ENCODE measurements around the gene VIPR2. TPM values are rescaled to one million over a fixed set of nuclear protein-coding genes. Genes with fewer than 3 reads are reported as not detected.

VIPR2 gene
- total RNA-seq, 1 donor from 2014 or later, result not detected

DNA sequence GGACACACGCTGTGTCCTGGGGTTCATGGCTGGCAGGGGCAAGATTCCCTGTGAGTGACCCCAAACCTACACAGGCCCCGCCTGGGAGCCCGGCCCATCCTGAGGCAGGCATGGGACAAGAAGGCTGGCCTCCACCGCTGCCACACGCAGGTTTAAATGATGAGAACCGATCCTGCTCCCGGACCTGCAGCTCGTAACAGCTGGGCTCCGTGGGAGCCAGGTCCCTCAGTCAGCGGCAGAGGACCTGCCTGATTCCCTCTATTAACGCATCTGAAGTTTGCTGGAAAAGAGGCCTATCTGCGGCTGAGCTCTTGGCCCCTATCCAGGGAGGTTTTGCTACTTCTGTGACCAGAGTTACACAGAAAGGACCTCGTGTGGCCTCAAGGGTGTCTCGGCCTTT is 112.3 kb downstream of the VIPR2 start:
- no peaks in the 10 kb centered on the region for H3K36me3 ChIP-seq (ENCODE audit: control insufficient read depth, insufficient read depth, low read length)

DNA sequence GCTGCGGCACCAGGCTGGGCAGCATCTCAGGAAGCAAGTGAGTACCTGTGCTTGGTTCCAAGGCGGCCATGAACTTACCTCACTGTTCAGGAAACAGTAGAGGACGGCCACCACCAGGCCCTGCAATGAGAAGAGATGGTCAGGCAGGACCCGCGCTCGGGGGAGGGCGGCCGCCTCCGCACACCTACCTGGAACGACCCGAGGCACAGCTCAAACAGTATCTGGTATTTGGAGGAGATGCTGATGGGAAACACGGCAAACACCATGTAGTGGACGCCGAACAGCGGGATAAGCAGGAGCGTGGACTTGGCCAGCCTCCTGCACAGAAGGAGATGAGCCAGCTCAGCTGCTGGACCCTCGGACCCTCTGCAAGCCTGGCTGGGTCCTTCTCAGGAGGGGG is 112.9 kb downstream of the VIPR2 start:
- DNase-seq (ENCODE audit: low read depth), result no peak
- no peak for TF ChIP-seq CTCF (IDR thresholded peaks at IDR 0.05; ENCODE audit: insufficient read depth, low read length, severe bottlenecking)
- no peak overlapping the region for H3K4me3 ChIP-seq (ENCODE audit: low read depth, low read length)
- H3K27me3 ChIP-seq (ENCODE audit: control insufficient read depth, insufficient read depth, low read length), result no peaks in the 10 kb centered on the region
- no peaks in the 10 kb centered on the region for H3K36me3 ChIP-seq (ENCODE audit: control insufficient read depth, insufficient read depth, low read length)
- no peak for FAIRE-seq

More for the DNA sequence above, 112.3 kb downstream of the VIPR2 start:
- no peak for TF ChIP-seq CTCF (IDR thresholded peaks at IDR 0.05; ENCODE audit: insufficient read depth, low read length, severe bottlenecking)
- no peak overlapping the region for H3K4me3 ChIP-seq (ENCODE audit: low read depth, low read length)
- no peaks in the 10 kb centered on the region for H3K27me3 ChIP-seq (ENCODE audit: control insufficient read depth, insufficient read depth, low read length)
- DNase-seq (ENCODE audit: low read depth) (no peak), FAIRE-seq (no peak)

GRCh38 chr7:159031135-159031701 is 113.4 kb downstream of the VIPR2 start:
- no peak for FAIRE-seq

GRCh38 chr7:159030490-159031134 is 114.1 kb downstream of the VIPR2 start:
- no peak for DNase-seq (ENCODE audit: low read depth)
- Histone ChIP-seq H3K36me3 (ENCODE audit: control insufficient read depth, insufficient read depth, low read length) (no peaks in the 10 kb centered on the region), H3K27me3 (ENCODE audit: control insufficient read depth, insufficient read depth, low read length) (no peaks in the 10 kb centered on the region), H3K4me3 (ENCODE audit: low read depth, low read length) (peak overlapping the region; percentile 36)
- TF ChIP-seq CTCF (IDR thresholded peaks at IDR 0.05; ENCODE audit: insufficient read depth, low read length, severe bottlenecking), result peak; percentile 30
- no peak for FAIRE-seq

More at GRCh38 chr7:159031135-159031701, 113.4 kb downstream of the VIPR2 start:
- Histone ChIP-seq H3K27me3 (ENCODE audit: control insufficient read depth, insufficient read depth, low read length) (no peaks in the 10 kb centered on the region), H3K4me3 (ENCODE audit: low read depth, low read length) (peak overlapping the region; percentile 36), H3K36me3 (ENCODE audit: control insufficient read depth, insufficient read depth, low read length) (no peaks in the 10 kb centered on the region)
- no peak for TF ChIP-seq CTCF (IDR thresholded peaks at IDR 0.05; ENCODE audit: insufficient read depth, low read length, severe bottlenecking)
- DNase-seq (ENCODE audit: low read depth), result no peak

GRCh38 chr7:159028508-159029401 is 115.9 kb downstream of the VIPR2 start:
- H3K27me3 ChIP-seq (ENCODE audit: control insufficient read depth, insufficient read depth, low read length), result no peaks in the 10 kb centered on the region
- DNase-seq (ENCODE audit: low read depth) (no peak), FAIRE-seq (no peak)
- no peak for TF ChIP-seq CTCF (IDR thresholded peaks at IDR 0.05; ENCODE audit: insufficient read depth, low read length, severe bottlenecking)
- H3K36me3 ChIP-seq (ENCODE audit: control insufficient read depth, insufficient read depth, low read length), result no peaks in the 10 kb centered on the region
- H3K4me3 ChIP-seq (ENCODE audit: low read depth, low read length), result no peak overlapping the region

Data from bronchial epithelial cell (primary cell).